HFFc6 (cell line): Measurements from ENCODE around the gene CAPN13. TPM values are rescaled to one million over a fixed set of nuclear protein-coding genes. Genes with fewer than 3 reads are reported as not detected.

ENCODE experiments used
- DNase-seq: peaks from one replicate; pipeline ENCODE4 v3.0.0-alpha.2; 2018
- H3K27ac Mint-ChIP-seq: 2 replicates; pipeline ENCODE4 v1.8.0; 2020; ENCODE audit warnings: mild to moderate bottlenecking, mixed read lengths
- H3K27me3 Mint-ChIP-seq: 2 replicates; pipeline ENCODE4 v1.8.0; 2021; ENCODE audit warnings: mild to moderate bottlenecking, moderate library complexity, mixed read lengths; ENCODE audit not compliant: insufficient read depth
- H3K36me3 Mint-ChIP-seq: 2 replicates; pipeline ENCODE4 v1.8.0; 2021; ENCODE audit warnings: low read depth, mixed read lengths
- H3K4me1 Mint-ChIP-seq: 2 replicates; pipeline ENCODE4 v1.8.0; 2020; ENCODE audit warnings: low read depth, mixed read lengths
- H3K4me3 Mint-ChIP-seq: 2 replicates; pipeline ENCODE4 v1.8.0; 2020; ENCODE audit warnings: mild to moderate bottlenecking, moderate library complexity, mixed read lengths
- H3K9me3 Mint-ChIP-seq: 2 replicates; pipeline ENCODE4 v1.8.0; 2020; ENCODE audit warnings: mild to moderate bottlenecking, mixed read lengths
- CTCF ChIP-seq: fragments of 200-600 bp; sonication (generic); IDR thresholded peaks from 2 replicates; pipeline ENCODE4 v1.5.0; 2021; ENCODE audit warnings: antibody characterized with exemption, mild to moderate bottlenecking
- total RNA-seq, 6 experiments: library from RNA; stranded (reverse); fragmentation: NEBNext Ultra II Directional; extraction: Animal tissue kit (Norgen Biotek cat#: 25700); gene quantifications; 2 replicates in 1 of 6; 3 replicates in 5 of 6; pipeline ENCODE4 v1.2.3, GENCODE V29; 2021

The CAPN13 gene
- total RNA-seq, 6 experiments from 2014 or later: not detected

- Mint-ChIP-seq H3K27ac (no peak overlapping the region), H3K9me3 (peaks cover 25% of the 10 kb centered on the region), H3K4me1 (no peaks in the 10 kb centered on the region), H3K4me3 (no peak overlapping the region), H3K36me3 (no peaks in the 10 kb centered on the region), H3K27me3 (peaks cover 1% of the 10 kb centered on the region; the same call in 1 of the 2 replicates)
- TF ChIP-seq CTCF: no peak
- DNase-seq: no peak
Observed at GRCh38 chr2:30826481-30826880, 19.2 kb upstream of the CAPN13 start.

DNA sequence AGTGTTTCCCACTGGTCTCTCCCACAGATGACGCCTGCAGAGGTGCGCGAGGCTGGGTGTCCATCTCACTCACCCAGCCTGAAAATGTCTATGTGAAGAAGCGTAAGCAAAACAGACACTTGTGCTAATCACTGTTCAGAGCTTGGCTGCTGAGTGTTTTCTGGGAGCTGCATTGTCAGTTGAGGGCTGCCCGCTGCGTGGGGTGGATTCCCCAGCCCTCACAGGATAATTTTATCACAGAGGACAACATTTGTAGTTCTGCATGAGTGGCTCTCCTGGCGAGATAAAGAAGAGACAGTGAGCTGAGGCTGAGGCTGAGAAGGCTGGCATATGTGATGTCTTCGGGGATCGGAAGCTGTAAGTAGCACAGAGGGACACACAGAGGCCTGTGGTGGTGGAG, 16.2 kb upstream of the CAPN13 start:
- H3K36me3 Mint-ChIP-seq: no peaks in the 10 kb centered on the region
- H3K4me3 Mint-ChIP-seq: no peak overlapping the region
- H3K9me3 Mint-ChIP-seq: peaks cover 17% of the 10 kb centered on the region
- DNase-seq: no peak
- H3K4me1 Mint-ChIP-seq: no peaks in the 10 kb centered on the region
- no peak for TF ChIP-seq CTCF
- H3K27ac Mint-ChIP-seq: no peak overlapping the region
- peaks cover 1% of the 10 kb centered on the region; the same call in 1 of the 2 replicates for H3K27me3 Mint-ChIP-seq

DNA sequence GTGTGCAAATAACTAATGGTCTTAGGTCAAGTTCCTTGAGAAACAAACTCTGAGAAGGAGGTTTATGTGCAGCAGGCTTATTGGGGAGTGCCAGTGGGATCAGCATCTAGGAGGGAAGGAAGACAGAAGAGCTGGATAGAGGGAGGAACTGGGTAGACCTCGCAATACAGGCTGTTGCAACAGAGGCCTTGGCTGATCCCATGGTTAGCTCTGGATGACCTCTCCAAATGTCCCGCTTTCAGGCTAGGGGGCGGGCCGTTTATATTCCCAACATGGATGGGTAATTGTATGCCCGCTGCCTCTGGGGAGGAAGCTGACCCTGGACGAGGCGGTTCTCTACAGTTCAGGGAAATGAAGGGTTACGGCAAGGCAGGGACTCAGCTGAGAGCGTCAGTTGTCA, 14.7 kb upstream of the CAPN13 start:
- DNase-seq: no peak
- Mint-ChIP-seq H3K9me3 (peaks cover 10% of the 10 kb centered on the region), H3K36me3 (no peaks in the 10 kb centered on the region), H3K27ac (no peak overlapping the region), H3K27me3 (peaks cover 1% of the 10 kb centered on the region; the same call in 1 of the 2 replicates), H3K4me3 (no peak overlapping the region), H3K4me1 (no peaks in the 10 kb centered on the region)
- no peak for TF ChIP-seq CTCF

DNA sequence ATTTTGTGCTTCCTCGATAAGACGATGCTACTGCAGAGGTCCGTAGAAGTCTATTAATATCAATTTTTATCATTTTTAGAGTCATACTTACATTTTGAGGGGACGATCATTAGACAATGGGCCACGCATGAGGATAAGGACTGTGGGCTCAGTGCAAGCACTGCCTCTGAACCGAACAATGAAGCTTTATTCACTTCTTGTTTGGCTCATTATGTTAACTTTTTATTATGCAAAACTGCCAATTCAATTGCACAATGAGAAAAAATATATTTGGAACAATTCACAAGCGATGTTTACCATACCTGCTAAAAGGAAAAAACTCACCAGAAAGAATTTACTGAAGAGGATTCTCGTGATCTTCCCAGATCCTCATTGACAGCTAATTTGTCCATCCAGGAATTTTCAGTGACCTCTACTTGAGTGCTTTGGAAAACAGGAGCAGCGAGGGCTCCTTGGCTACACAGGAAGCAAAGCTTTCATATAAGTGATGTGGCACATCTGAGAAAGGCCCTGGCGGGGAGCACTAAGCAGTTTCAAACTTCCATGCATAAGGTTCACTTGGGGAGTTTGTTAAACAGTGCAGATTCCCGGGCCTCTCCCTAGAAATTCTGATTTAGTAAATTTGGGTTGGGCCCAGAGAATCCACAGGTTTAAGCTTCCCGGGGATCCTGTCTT, 13.3 kb upstream of the CAPN13 start:
- peaks cover 6% of the 10 kb centered on the region; the same call in 1 of the 2 replicates for H3K9me3 Mint-ChIP-seq
- H3K4me1 Mint-ChIP-seq: no peaks in the 10 kb centered on the region
- TF ChIP-seq CTCF: no peak
- no peak overlapping the region for H3K4me3 Mint-ChIP-seq
- H3K36me3 Mint-ChIP-seq: no peaks in the 10 kb centered on the region
- H3K27ac Mint-ChIP-seq: no peak overlapping the region
- H3K27me3 Mint-ChIP-seq: peaks cover 1% of the 10 kb centered on the region; the same call in 1 of the 2 replicates
- no peak for DNase-seq

- Mint-ChIP-seq H3K4me1 (no peaks in the 10 kb centered on the region), H3K4me3 (no peak overlapping the region), H3K36me3 (no peaks in the 10 kb centered on the region), H3K27ac (no peak overlapping the region), H3K9me3 (no peaks in the 10 kb centered on the region; the same call in 1 of the 2 replicates), H3K27me3 (peaks cover 5% of the 10 kb centered on the region)
- no peak for DNase-seq
- TF ChIP-seq CTCF: no peak
Observed at GRCh38 chr2:30809938-30810337, 2.7 kb upstream of the CAPN13 start.
